GM21528 (cell line): ENCODE results near the gene HBA1.
"Not testable (repeated sequence)": the region's sequence is repeated elsewhere in the genome, so short reads cannot be mapped to it uniquely, and the experiment has no call there.

ENCODE experiments used
- ATAC-seq: cut with Tn5 transposase; IDR thresholded peaks from one replicate; pipeline ENCODE4 v1.9.1; 2021; ENCODE audit warnings: mild to moderate bottlenecking, moderate library complexity; ENCODE audit not compliant: unreplicated experiment, low FRiP score

HBA1 gene

GRCh38 chr16:176477-177382 is at the start of gene HBA1:
TSS of gene HBA1 (plus strand) at chr16:176680. CDS start at chr16:176717, 37 bp downstream.
- not testable (repeated sequence) for ATAC-seq

GRCh38 chr16:129075-129474 is 47.4 kb upstream of the HBA1 start:
- no peak for ATAC-seq

- no peak for ATAC-seq
Observed at GRCh38 chr16:130533-131173, 45.8 kb upstream of the HBA1 start.

- no peak for ATAC-seq
Observed at GRCh38 chr16:132120-132519, 44.4 kb upstream of the HBA1 start.

- no peak for ATAC-seq
Observed at GRCh38 chr16:133716-134115, 42.8 kb upstream of the HBA1 start.

GRCh38 chr16:138049-138417 is 38.4 kb upstream of the HBA1 start:
- ATAC-seq, result no peak

- ATAC-seq, result no peak
Observed at GRCh38 chr16:140175-140857, 36.2 kb upstream of the HBA1 start.

- no peak for ATAC-seq
Observed at GRCh38 chr16:142405-142967, 34.0 kb upstream of the HBA1 start.

GRCh38 chr16:143047-143446 is 33.4 kb upstream of the HBA1 start:
- no peak for ATAC-seq

GRCh38 chr16:143456-143855 is 33.0 kb upstream of the HBA1 start:
- no peak for ATAC-seq

- ATAC-seq, result no peak
Observed at GRCh38 chr16:144797-145252, 31.7 kb upstream of the HBA1 start.

- ATAC-seq, result no peak
Observed at GRCh38 chr16:146646-147045, 29.8 kb upstream of the HBA1 start.

- ATAC-seq, result no peak
Observed at GRCh38 chr16:149024-149660, 27.3 kb upstream of the HBA1 start.

- ATAC-seq, result no peak
Observed at GRCh38 chr16:152141-153128, 24.0 kb upstream of the HBA1 start, which contains the start of gene HBZ. TSS of gene HBZ (plus strand) at chr16:152644. CDS start at chr16:152910, 266 bp downstream.

GRCh38 chr16:153129-153521 is 23.4 kb upstream of the HBA1 start:
- ATAC-seq, result not testable (repeated sequence)

- not testable (repeated sequence) for ATAC-seq
Observed at GRCh38 chr16:153550-154216, 22.8 kb upstream of the HBA1 start.

- no peak for ATAC-seq
Observed at GRCh38 chr16:154217-155030, 22.1 kb upstream of the HBA1 start.

GRCh38 chr16:155031-155398 is 21.5 kb upstream of the HBA1 start:
- no peak for ATAC-seq
